OCI-LY3 (cell line): ENCODE data around the gene PLEKHH2.

Experiments
- H2AFZ ChIP-seq: fragments of 200-600, 300-600 bp; shearing (Covaris generic); 2 replicates; pipeline ENCODE4 v1.6.0; 2014; ENCODE audit warnings: antibody characterized with exemption, low read depth, low read length
- H3K27ac ChIP-seq: fragments of 200-600, 300-600 bp; sonication (generic); 2 replicates; pipeline ENCODE4 v1.5.1; 2014; ENCODE audit warnings: mild to moderate bottlenecking, low read length, moderate library complexity, mixed read lengths
- H3K27me3 ChIP-seq: fragments of 200-600, 300-600 bp; sonication (generic); 2 replicates; pipeline ENCODE4 v1.6.1; 2014; ENCODE audit warnings: low read depth, low read length, mixed read lengths
- H3K36me3 ChIP-seq: fragments of 200-600, 300-600 bp; sonication (generic); replicated peaks from 2 replicates; pipeline ENCODE3; 2014; ENCODE audit warnings: low read depth, low read length, mixed read lengths
- H3K4me1 ChIP-seq: fragments of 300-600, 200-600 bp; sonication (generic); 2 replicates; pipeline ENCODE4 v1.6.1; 2014; ENCODE audit warnings: low read length, mixed read lengths
- H3K4me2 ChIP-seq: fragments of 200-600, 300-600 bp; sonication (generic); 2 replicates; pipeline ENCODE4 v1.6.1; 2014; ENCODE audit warnings: low read length, mixed read lengths
- H3K4me3 ChIP-seq: fragments of 300-600, 200-600 bp; sonication (generic); 2 replicates; pipeline ENCODE4 v1.5.1; 2014; ENCODE audit warnings: antibody characterized with exemption, mild to moderate bottlenecking, low read length, moderate library complexity
- H3K79me2 ChIP-seq: fragments of 300-600, 200-600 bp; shearing (Covaris generic); 2 replicates; pipeline ENCODE4 v1.6.1; 2014; ENCODE audit warnings: mild to moderate bottlenecking, low read length, mixed read lengths
- H3K9ac ChIP-seq: fragments of 300-600, 200-600 bp; shearing (Covaris generic); 2 replicates; pipeline ENCODE4 v1.6.0; 2014; ENCODE audit warnings: mild to moderate bottlenecking, low read length, moderate library complexity
- H3K9me3 ChIP-seq: fragments of 200-600, 300-600 bp; shearing (Covaris generic); 2 replicates; pipeline ENCODE4 v1.6.1; 2014; ENCODE audit warnings: low read length, mixed read lengths; ENCODE audit not compliant: insufficient read depth
- H4K20me1 ChIP-seq: fragments of 200-600, 300-600 bp; sonication (generic); 2 replicates; pipeline ENCODE4 v1.6.1; 2016; ENCODE audit warnings: low read length, mixed read lengths; ENCODE audit not compliant: insufficient read depth
- EZH2phosphoT487 ChIP-seq: fragments of 200-600 bp; shearing (Covaris generic); IDR thresholded peaks from 2 replicates; pipeline ENCODE4 v1.6.1; 2018; ENCODE audit warnings: antibody characterized with exemption, mixed run types, low read depth
- TF ChIP-seq, protein P1 (sequence below): fragments of 200-600, 300-600 bp; sonication (generic); IDR thresholded peaks from 2 replicates; pipeline ENCODE4 v1.5.1; 2014; ENCODE audit warnings: antibody characterized with exemption, low read length, low read depth

The PLEKHH2 gene

DNA sequence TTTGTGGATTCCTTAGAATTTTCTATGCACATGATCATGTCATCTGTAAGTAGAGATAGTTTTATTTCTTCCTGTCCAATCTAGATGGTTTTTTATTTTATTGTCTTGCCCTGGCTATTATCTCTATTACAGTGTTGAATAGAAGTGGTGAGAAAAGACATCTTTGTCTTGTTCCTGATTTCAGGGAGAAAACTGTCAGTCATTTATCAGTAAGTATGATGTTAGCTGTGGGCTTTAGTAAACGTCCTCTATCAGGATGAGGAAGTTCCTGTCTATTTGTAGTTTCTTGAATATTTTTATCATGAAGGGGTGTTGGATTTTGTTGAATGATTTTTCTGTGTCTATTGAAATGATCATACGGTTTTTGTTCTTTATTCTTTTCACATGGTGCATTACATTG lies 5.3 kb downstream of the PLEKHH2 start:
- no peak overlapping the region for H3K27ac ChIP-seq
- no peaks in the 10 kb centered on the region for H3K4me1 ChIP-seq
- 0 out of 2 replicates have a peak, but pooled peaks cover 3% of the 10 kb centered on the region for H3K27me3 ChIP-seq
- H3K9ac ChIP-seq = no peak overlapping the region
- TF ChIP-seq, protein P1, sequence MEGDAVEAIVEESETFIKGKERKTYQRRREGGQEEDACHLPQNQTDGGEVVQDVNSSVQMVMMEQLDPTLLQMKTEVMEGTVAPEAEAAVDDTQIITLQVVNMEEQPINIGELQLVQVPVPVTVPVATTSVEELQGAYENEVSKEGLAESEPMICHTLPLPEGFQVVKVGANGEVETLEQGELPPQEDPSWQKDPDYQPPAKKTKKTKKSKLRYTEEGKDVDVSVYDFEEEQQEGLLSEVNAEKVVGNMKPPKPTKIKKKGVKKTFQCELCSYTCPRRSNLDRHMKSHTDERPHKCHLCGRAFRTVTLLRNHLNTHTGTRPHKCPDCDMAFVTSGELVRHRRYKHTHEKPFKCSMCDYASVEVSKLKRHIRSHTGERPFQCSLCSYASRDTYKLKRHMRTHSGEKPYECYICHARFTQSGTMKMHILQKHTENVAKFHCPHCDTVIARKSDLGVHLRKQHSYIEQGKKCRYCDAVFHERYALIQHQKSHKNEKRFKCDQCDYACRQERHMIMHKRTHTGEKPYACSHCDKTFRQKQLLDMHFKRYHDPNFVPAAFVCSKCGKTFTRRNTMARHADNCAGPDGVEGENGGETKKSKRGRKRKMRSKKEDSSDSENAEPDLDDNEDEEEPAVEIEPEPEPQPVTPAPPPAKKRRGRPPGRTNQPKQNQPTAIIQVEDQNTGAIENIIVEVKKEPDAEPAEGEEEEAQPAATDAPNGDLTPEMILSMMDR = no peak
- no peak for TF ChIP-seq EZH2phosphoT487
- no peak overlapping the region for H3K4me2 ChIP-seq
- no peaks in the 10 kb centered on the region for H3K79me2 ChIP-seq
- H3K9me3 ChIP-seq = no peaks in the 10 kb centered on the region
- no peak overlapping the region for H2AFZ ChIP-seq
- H3K36me3 ChIP-seq = no peaks in the 10 kb centered on the region
- no peak overlapping the region for H3K4me3 ChIP-seq
- H4K20me1 ChIP-seq = no peaks in the 10 kb centered on the region

DNA sequence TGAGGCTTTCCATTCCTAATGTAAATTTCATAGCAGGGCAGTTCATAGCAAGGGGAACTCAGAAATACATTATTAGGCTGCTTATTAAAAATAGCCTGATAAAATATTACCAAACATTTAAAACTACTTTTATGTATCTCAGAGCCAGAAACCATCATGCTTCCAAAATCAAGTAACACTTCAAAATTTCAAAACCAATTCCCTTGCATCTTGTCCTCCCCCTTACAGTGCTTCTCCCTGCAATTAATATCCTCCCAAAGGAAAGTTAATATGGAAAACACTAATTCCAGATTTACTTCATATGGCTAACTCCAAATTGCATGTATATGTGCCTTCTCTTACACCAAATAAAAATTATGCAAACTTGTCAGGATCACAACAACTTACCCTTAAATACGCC lies 6.6 kb downstream of the PLEKHH2 start:
- H3K9me3 ChIP-seq = no peaks in the 10 kb centered on the region
- no peaks in the 10 kb centered on the region for H3K79me2 ChIP-seq
- H2AFZ ChIP-seq = no peak overlapping the region
- no peak overlapping the region for H3K9ac ChIP-seq
- no peak overlapping the region for H3K27ac ChIP-seq
- TF ChIP-seq EZH2phosphoT487 = no peak
- TF ChIP-seq, protein P1 = no peak
- H3K4me3 ChIP-seq = no peak overlapping the region
- H3K27me3 ChIP-seq = 0 out of 2 replicates have a peak, but pooled peaks cover 3% of the 10 kb centered on the region
- no peaks in the 10 kb centered on the region for H4K20me1 ChIP-seq
- no peaks in the 10 kb centered on the region for H3K36me3 ChIP-seq
- no peaks in the 10 kb centered on the region for H3K4me1 ChIP-seq
- H3K4me2 ChIP-seq = no peak overlapping the region

DNA sequence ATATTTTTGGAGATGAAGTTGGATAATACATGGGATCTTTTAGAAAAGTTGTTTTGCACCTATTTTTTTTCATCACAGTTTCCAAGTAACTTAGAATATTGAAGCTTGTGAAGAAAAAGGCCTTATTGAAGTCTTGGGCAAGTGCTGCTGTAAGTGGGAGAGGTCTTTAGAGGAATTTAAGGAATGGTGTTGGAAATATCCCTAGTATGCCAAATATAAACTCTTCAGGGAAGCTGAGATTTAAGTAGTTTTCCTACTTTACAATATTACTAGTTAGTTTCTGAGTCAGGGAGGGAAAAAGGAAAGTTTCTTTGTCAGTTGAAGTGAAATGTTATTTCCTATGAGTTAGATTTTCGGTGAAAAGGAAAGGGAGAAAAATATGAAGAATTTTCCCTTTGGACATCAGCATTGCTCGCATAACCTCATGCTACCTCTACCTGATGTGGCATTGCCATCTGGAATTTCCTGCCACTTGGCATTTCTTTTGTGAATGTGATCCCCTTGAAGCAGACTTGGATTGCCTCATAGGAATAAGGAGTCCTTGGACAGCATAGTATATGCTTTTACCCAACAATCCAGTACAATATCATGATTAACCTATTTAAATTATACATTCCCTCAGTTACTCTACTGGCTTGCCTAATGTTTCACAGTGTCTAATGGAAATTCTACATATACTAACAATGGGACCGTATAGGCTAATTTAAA lies 12.1 kb downstream of the PLEKHH2 start:
- H3K9ac ChIP-seq = no peak overlapping the region
- H3K27ac ChIP-seq = no peak overlapping the region
- no peaks in the 10 kb centered on the region for H3K36me3 ChIP-seq
- H3K9me3 ChIP-seq = no peaks in the 10 kb centered on the region
- H2AFZ ChIP-seq = no peak overlapping the region
- H3K27me3 ChIP-seq = peaks cover 10% of the 10 kb centered on the region
- no peaks in the 10 kb centered on the region for H3K79me2 ChIP-seq
- H3K4me1 ChIP-seq = no peaks in the 10 kb centered on the region
- H3K4me2 ChIP-seq = no peak overlapping the region
- no peak overlapping the region for H3K4me3 ChIP-seq
- TF ChIP-seq, protein P1 = no peak
- TF ChIP-seq EZH2phosphoT487 = no peak
- no peaks in the 10 kb centered on the region for H4K20me1 ChIP-seq

DNA sequence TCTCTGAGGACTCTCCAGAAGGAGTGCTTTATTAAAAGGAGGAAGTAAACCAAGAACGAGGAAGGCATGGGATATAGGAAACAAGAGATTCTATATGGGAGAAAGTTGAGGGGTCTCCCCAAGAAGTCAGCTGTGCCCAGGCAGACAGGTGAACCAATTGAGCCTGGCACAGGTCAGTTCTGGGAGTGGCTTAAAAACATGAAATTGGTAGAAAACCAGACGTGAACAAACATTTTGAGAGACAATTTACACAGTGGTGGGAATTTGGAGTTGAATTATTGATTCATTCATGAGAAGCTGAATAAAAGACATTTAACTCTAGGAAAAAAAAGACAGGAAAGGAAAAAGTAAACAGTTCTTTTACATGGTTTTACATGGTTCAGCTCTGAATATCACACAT lies 16.4 kb downstream of the PLEKHH2 start:
- Histone ChIP-seq H3K4me3 (no peak overlapping the region), H3K36me3 (no peaks in the 10 kb centered on the region), H3K9me3 (no peaks in the 10 kb centered on the region), H3K27me3 (peaks cover 8% of the 10 kb centered on the region), H3K9ac (no peak overlapping the region), H3K4me1 (no peaks in the 10 kb centered on the region), H2AFZ (no peak overlapping the region; the same call in 1 of the 2 replicates), H4K20me1 (no peaks in the 10 kb centered on the region), H3K79me2 (no peaks in the 10 kb centered on the region), H3K27ac (no peak overlapping the region), H3K4me2 (no peak overlapping the region)
- no peak for TF ChIP-seq EZH2phosphoT487
- TF ChIP-seq, protein P1 = no peak
